ENCODE data around the gene LYRM4. TPM values are rescaled to one million over a fixed set of nuclear protein-coding genes. Genes with fewer than 3 reads are reported as not detected.
A peak's percentile ranks its signal among the peaks of the same experiment; 100 is the strongest.

The LYRM4 gene
- total RNA-seq, 2 donors from 2014 or later, result 28.4 to 38.3 TPM

DNA sequence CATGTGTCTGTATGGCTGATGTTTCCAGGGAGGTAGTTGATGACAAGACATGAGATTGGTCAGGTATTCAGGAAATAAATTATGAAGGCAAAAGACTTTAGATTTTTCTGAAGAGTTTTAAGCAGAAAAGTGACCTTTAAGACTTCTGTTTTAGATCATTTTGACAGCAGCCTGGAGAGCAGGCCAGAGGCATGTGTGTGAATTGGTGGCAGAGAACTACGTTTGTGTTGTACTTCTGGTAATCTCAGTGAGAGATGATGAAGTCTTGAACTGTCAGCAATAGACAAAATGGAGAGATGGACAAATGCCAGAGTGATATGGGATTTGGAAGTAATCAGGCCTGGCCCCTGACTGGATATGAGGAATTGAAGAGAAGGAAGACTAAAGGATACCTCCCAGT lies 31.4 kb upstream of the LYRM4 start:
- H3K27ac Mint-ChIP-seq, result no peak overlapping the region
- peaks cover 2 to 6% of the 10 kb centered on the region in 2 donors for H3K9me3 Mint-ChIP-seq
- ATAC-seq (replicated peaks in 1 of 2), result no peak
- peaks cover 58% of the 10 kb centered on the region for H3K4me1 Mint-ChIP-seq (ENCODE audit: low read depth)
- H3K27me3 Mint-ChIP-seq (ENCODE audit: low read depth), result no peaks in the 10 kb centered on the region
- DNase-seq, result no peak
- no peak overlapping the region for H3K4me3 Mint-ChIP-seq
- H3K36me3 Mint-ChIP-seq (ENCODE audit: insufficient read depth in 2 of 2), result peaks cover 2 to 8% of the 10 kb centered on the region in 2 donors

DNA sequence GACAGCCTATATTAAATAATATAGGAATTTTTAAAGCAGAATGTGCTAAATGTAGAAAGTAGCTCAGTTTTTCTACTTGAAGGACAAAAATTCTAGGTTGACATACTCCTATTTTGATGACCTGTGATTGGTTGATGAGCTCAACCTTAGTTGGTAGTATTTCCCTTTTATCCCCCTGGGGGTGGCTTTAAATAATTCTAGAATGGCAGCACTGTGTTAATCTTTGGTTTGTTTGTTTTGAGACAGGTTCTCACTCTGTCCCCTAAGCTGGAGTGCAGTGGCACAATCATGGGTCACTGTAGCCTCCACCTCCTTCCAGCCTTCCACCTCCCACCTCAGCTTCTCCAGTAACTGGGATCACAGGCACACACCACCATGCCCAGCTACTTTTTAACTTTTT lies 29.8 kb upstream of the LYRM4 start:
- DNase-seq, result no peak
- H3K27me3 Mint-ChIP-seq (ENCODE audit: low read depth), result no peaks in the 10 kb centered on the region
- peaks cover 60% of the 10 kb centered on the region for H3K4me1 Mint-ChIP-seq (ENCODE audit: low read depth)
- no peak overlapping the region for H3K27ac Mint-ChIP-seq
- ATAC-seq (replicated peaks in 1 of 2), result no peak
- H3K36me3 Mint-ChIP-seq (ENCODE audit: insufficient read depth in 2 of 2), result peaks cover 2 to 8% of the 10 kb centered on the region in 2 donors
- no peak overlapping the region for H3K4me3 Mint-ChIP-seq
- H3K9me3 Mint-ChIP-seq, result peaks cover 2 to 6% of the 10 kb centered on the region in 2 donors

DNA sequence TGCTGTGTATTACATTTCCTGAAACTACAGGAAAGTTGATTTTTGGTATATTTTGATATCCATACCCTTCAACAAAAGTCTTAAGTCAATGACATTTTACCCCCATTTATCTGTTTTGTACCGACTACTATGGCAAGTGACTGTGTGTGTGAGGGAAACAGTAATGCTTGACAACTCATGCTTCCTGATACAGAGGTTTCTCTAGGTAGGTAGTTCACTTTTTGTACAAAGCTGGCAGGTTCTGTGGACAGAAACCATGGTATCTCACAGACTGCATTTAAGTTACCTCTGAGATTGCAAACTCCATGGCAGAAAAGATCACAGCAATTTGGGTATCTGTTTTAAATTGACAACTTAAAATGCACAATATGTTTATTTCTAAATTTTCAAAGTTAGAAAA lies 29.3 kb upstream of the LYRM4 start:
- H3K36me3 Mint-ChIP-seq (ENCODE audit: insufficient read depth in 2 of 2), result peaks cover 2 to 8% of the 10 kb centered on the region in 2 donors
- no peak for DNase-seq
- H3K4me1 Mint-ChIP-seq (ENCODE audit: low read depth), result peaks cover 64% of the 10 kb centered on the region
- no peak overlapping the region for H3K27ac Mint-ChIP-seq
- H3K27me3 Mint-ChIP-seq (ENCODE audit: low read depth), result no peaks in the 10 kb centered on the region
- peaks cover 2 to 6% of the 10 kb centered on the region in 2 donors for H3K9me3 Mint-ChIP-seq
- H3K4me3 Mint-ChIP-seq, result no peak overlapping the region
- ATAC-seq (replicated peaks in 1 of 2), result no peak

DNA sequence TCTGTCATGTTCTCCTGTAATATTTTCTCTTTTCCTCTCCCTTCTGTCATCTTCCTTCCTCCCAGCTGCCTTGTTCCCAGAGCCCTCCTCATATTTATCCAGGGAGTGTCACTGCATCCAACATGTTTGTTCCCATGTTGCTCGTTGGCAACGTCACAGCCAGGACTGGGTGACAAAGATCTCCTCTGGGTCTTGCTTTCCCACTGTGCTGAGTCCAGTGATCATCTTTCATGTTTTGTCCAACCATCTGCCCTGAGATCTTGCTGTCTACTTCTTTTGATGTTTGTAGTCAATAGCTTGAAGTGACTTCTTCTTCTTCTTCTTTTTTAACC lies 27.2 kb upstream of the LYRM4 start:
- H3K27ac Mint-ChIP-seq, result peak overlapping the region; percentile 1
- H3K36me3 Mint-ChIP-seq (ENCODE audit: insufficient read depth in 2 of 2), result peaks cover 2 to 8% of the 10 kb centered on the region in 2 donors
- peaks cover 66% of the 10 kb centered on the region for H3K4me1 Mint-ChIP-seq (ENCODE audit: low read depth)
- ATAC-seq (replicated peaks in 1 of 2) (no peak), DNase-seq (no peak)
- peaks cover 2 to 6% of the 10 kb centered on the region in 2 donors for H3K9me3 Mint-ChIP-seq
- H3K27me3 Mint-ChIP-seq (ENCODE audit: low read depth), result no peaks in the 10 kb centered on the region
- peak overlapping the region; percentile 13 to 31 for H3K4me3 Mint-ChIP-seq

GRCh38 chr6:5287205-5287965 lies 26.6 kb upstream of the LYRM4 start:
- Mint-ChIP-seq H3K36me3 (ENCODE audit: insufficient read depth in 2 of 2) (peaks cover 2 to 5% of the 10 kb centered on the region in 2 donors), H3K27ac (peak overlapping the region; percentile 1), H3K27me3 (ENCODE audit: low read depth) (no peaks in the 10 kb centered on the region), H3K9me3 (peaks cover 2 to 3% of the 10 kb centered on the region in 2 donors), H3K4me3 (peak overlapping the region; percentile 13 to 31), H3K4me1 (ENCODE audit: low read depth) (peaks cover 66% of the 10 kb centered on the region)
- peak in 1 of 2 donors; percentile 57 for ATAC-seq (replicated peaks in 1 of 2)
- no peak for DNase-seq

DNA sequence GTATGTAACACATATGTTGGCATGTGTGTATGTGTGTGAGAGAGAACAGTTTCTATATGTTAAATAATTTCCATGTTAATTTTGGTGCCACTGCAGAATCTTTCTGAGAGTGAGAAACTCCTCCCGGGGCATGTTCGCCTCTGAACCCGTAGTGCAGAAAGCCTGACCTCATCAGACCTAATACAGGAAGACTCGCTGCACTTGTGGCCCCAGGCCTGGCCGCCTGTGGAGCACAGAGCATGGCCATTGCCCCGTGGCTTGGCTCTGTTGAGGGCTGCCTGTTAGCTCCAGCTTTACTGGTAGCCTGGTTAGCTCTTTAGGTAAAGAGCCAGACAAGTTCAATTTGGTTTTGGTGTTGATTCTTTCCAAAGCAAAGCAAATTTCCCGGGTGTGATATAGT lies 26.0 kb upstream of the LYRM4 start:
- no peak for ATAC-seq (replicated peaks in 1 of 2)
- no peaks in the 10 kb centered on the region for H3K27me3 Mint-ChIP-seq (ENCODE audit: low read depth)
- DNase-seq, result no peak
- no peak overlapping the region for H3K4me3 Mint-ChIP-seq
- no peaks in the 10 kb centered on the region for H3K9me3 Mint-ChIP-seq
- peaks cover 66% of the 10 kb centered on the region for H3K4me1 Mint-ChIP-seq (ENCODE audit: low read depth)
- H3K27ac Mint-ChIP-seq, result peak overlapping the region; percentile 12
- H3K36me3 Mint-ChIP-seq (ENCODE audit: insufficient read depth in 2 of 2), result peaks cover 0 to 2% of the 10 kb centered on the region in 2 donors

GRCh38 chr6:5285526-5285925 lies 24.8 kb upstream of the LYRM4 start:
- ATAC-seq (replicated peaks in 1 of 2), result no peak
- Mint-ChIP-seq H3K27me3 (ENCODE audit: low read depth) (no peaks in the 10 kb centered on the region), H3K4me3 (peak overlapping the region in 1 of 2 donors; percentile 7), H3K9me3 (no peaks in the 10 kb centered on the region), H3K4me1 (ENCODE audit: low read depth) (peaks cover 69% of the 10 kb centered on the region), H3K27ac (no peak overlapping the region), H3K36me3 (ENCODE audit: insufficient read depth in 2 of 2) (peaks cover 0 to 2% of the 10 kb centered on the region in 2 donors)
- DNase-seq, result no peak

DNA sequence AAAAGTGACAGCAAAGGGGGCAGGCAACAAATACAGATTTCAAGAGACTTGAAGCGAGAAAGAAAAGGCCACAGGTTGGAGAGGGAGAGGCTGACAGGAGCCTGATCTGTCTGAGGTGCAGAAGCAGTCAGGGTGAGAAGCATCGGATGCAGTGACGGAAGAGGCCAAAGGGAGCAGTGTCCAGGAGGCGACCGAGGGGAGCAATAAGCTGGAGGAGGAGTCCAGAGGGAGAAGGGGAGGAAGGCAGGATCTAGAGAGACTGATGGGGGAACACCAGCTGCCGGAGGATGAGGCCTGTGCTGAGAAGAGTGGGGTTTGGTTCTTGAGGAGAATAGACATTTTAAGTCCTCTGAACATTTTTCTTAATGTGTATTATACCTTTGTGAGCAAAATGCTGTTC lies 24.3 kb upstream of the LYRM4 start:
- Mint-ChIP-seq H3K4me3 (peak overlapping the region in 1 of 2 donors; percentile 7), H3K27me3 (ENCODE audit: low read depth) (no peaks in the 10 kb centered on the region), H3K9me3 (no peaks in the 10 kb centered on the region), H3K27ac (no peak overlapping the region), H3K36me3 (ENCODE audit: insufficient read depth in 2 of 2) (peaks cover under 1 to 2% of the 10 kb centered on the region in 2 donors), H3K4me1 (ENCODE audit: low read depth) (peaks cover 73% of the 10 kb centered on the region)
- no peak for DNase-seq
- no peak for ATAC-seq (replicated peaks in 1 of 2)

GRCh38 chr6:5282191-5282623 lies 21.5 kb upstream of the LYRM4 start:
- no peak overlapping the region for H3K27ac Mint-ChIP-seq
- H3K4me3 Mint-ChIP-seq, result no peak overlapping the region
- peaks cover 0 to 2% of the 10 kb centered on the region in 2 donors for H3K9me3 Mint-ChIP-seq
- H3K4me1 Mint-ChIP-seq (ENCODE audit: low read depth), result peaks cover 86% of the 10 kb centered on the region
- H3K27me3 Mint-ChIP-seq (ENCODE audit: low read depth), result no peaks in the 10 kb centered on the region
- ATAC-seq (replicated peaks in 1 of 2) (no peak), DNase-seq (no peak)
- peaks cover 7 to 11% of the 10 kb centered on the region in 2 donors for H3K36me3 Mint-ChIP-seq (ENCODE audit: insufficient read depth in 2 of 2)

- Mint-ChIP-seq H3K9me3 (peaks cover 0 to 2% of the 10 kb centered on the region in 2 donors), H3K27me3 (ENCODE audit: low read depth) (no peaks in the 10 kb centered on the region), H3K36me3 (ENCODE audit: insufficient read depth in 2 of 2) (peaks cover 7 to 11% of the 10 kb centered on the region in 2 donors), H3K4me3 (peak overlapping the region; percentile 67 to 84), H3K4me1 (ENCODE audit: low read depth) (peaks cover 77% of the 10 kb centered on the region), H3K27ac (peak overlapping the region; percentile 99)
- DNase-seq (no peak), ATAC-seq (replicated peaks in 1 of 2) (no peak)
These were observed 20.2 kb upstream of the LYRM4 start for GRCh38 chr6:5280920-5281319.

DNA sequence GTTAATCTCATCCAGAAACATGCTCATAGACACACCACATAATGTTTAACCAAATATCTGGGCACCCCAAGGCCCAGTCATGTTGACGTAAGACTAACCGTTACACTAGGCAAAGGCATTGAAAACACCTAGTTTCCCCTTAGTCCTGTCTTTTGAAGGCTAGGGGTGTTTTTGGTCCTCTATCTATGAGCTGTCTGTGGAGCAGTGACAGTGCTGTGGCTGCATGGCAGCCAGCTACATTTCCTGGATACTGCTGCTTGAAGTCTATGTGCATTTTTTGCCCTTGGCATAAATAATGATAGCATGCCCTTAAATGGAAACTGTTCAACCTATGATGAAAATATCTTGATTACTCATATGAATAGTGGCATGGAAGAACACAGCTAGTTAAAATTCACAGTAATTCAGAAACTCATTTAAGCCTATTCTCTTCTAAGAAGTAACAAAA lies 19.2 kb upstream of the LYRM4 start:
- peaks cover 0 to 2% of the 10 kb centered on the region in 2 donors for H3K9me3 Mint-ChIP-seq
- peak overlapping the region; percentile 67 to 75 for H3K4me3 Mint-ChIP-seq
- H3K27me3 Mint-ChIP-seq (ENCODE audit: low read depth), result no peaks in the 10 kb centered on the region
- DNase-seq, result peak; percentile 65 to 66
- H3K36me3 Mint-ChIP-seq (ENCODE audit: insufficient read depth in 2 of 2), result peaks cover 7 to 13% of the 10 kb centered on the region in 2 donors
- peaks cover 73% of the 10 kb centered on the region for H3K4me1 Mint-ChIP-seq (ENCODE audit: low read depth)
- H3K27ac Mint-ChIP-seq, result peak overlapping the region; percentile 99
- ATAC-seq (replicated peaks in 1 of 2), result peak; percentile 93 to 96

- no peak for DNase-seq
- peak overlapping the region; percentile 73 to 82 for H3K4me3 Mint-ChIP-seq
- peaks cover 0 to 2% of the 10 kb centered on the region in 2 donors for H3K9me3 Mint-ChIP-seq
These were observed 17.9 kb upstream of the LYRM4 start for GRCh38 chr6:5278565-5279120.

GRCh38 chr6:5278047-5278446 lies 17.3 kb upstream of the LYRM4 start:
- Mint-ChIP-seq H3K4me1 (ENCODE audit: low read depth) (peaks cover 65% of the 10 kb centered on the region), H3K27ac (peak overlapping the region; percentile 99), H3K27me3 (ENCODE audit: low read depth) (no peaks in the 10 kb centered on the region), H3K36me3 (ENCODE audit: insufficient read depth in 2 of 2) (peaks cover 10 to 14% of the 10 kb centered on the region in 2 donors), H3K4me3 (peak overlapping the region in 1 of 2 donors; percentile 37), H3K9me3 (peaks cover 0 to 2% of the 10 kb centered on the region in 2 donors)
- ATAC-seq (replicated peaks in 1 of 2), result no peak
- no peak for DNase-seq

More at GRCh38 chr6:5278565-5279120, 17.9 kb upstream of the LYRM4 start:
- Mint-ChIP-seq H3K27ac (peak overlapping the region; percentile 99), H3K36me3 (ENCODE audit: insufficient read depth in 2 of 2) (peaks cover 7 to 13% of the 10 kb centered on the region in 2 donors), H3K4me1 (ENCODE audit: low read depth) (peaks cover 61% of the 10 kb centered on the region), H3K27me3 (ENCODE audit: low read depth) (no peaks in the 10 kb centered on the region)
- ATAC-seq (replicated peaks in 1 of 2), result peak in 1 of 2 donors; percentile 5

Measured in activated T-cell treated with anti-CD3 and anti-CD28 coated beads, Interleukin-2, amount 50 U/mL, for 72 hours (primary cell).